GM12878 (cell line): ENCODE data around the gene ADAMTS7. TPM values are rescaled to one million over a fixed set of nuclear protein-coding genes. Genes with fewer than 3 reads are reported as not detected.

Experiments
- ATAC-seq: fragments of 200-7000 bp; cut with Tn5 transposase; 3 replicates; pipeline ENCODE4 v1.9.1; 2020; ENCODE audit warnings: mild to moderate bottlenecking, moderate library complexity
- BruUV-seq: library from RNA; stranded (reverse); fragments of 400-500 nt; replicated peaks from 2 replicates; lab custom pipeline; 2021; lab: Mats Ljungman, UMichigan
- CTCF ChIA-PET: fragments of 300-600 bp; sonication (Branson Sonifier 250); formaldehyde crosslinking; extraction: SDS; loops from one replicate; lab custom pipeline; 2021; ENCODE audit warnings: inconsistent platforms; lab: Yijun Ruan, JAX
- POLR2A ChIA-PET: fragments of 350-600 bp; formaldehyde crosslinking; extraction: SDS; loops from one replicate; lab custom pipeline; 2021; ENCODE audit warnings: inconsistent platforms; lab: Charles Lee
- RAD21 ChIA-PET: fragments of 300-600 bp; sonication (Branson Sonifier 250); formaldehyde crosslinking; loops from one replicate; lab custom pipeline; 2023; ENCODE audit warnings: antibody characterized with exemption; ENCODE audit not compliant: unreplicated experiment; lab: Charles Lee
- SMC1A ChIA-PET: fragments of 300-600 bp; sonication (Branson Sonifier 250); formaldehyde crosslinking; loops from one replicate; lab custom pipeline; 2023; ENCODE audit not compliant: unreplicated experiment, uncharacterized antibody; lab: Charles Lee
- DNase-seq: peaks from one replicate; pipeline ENCODE4 v3.0.0-alpha.2; 2011; ENCODE audit warnings: low read depth, low spot score
- FAIRE-seq: peaks from 3 replicates; lab custom pipeline; 2011; peaks lifted over from hg19 to GRCh38; lab: Jason Lieb, UNC
- H2AFZ ChIP-seq: 2 replicates; pipeline ENCODE4 v1.6.0; 2011; ENCODE audit warnings: low read depth, low read length, control low read depth; ENCODE audit not compliant: control insufficient read depth
- H3K27ac ChIP-seq: 2 replicates; pipeline ENCODE4 v1.5.1; 2011; ENCODE audit warnings: control low read depth; ENCODE audit not compliant: control insufficient read depth, insufficient read depth
- H3K27me3 ChIP-seq, 2 experiments: replicated peaks in 1 of 2; 2 replicates each; pipeline versions ENCODE4 v1.6.0 to v1.6.1; 2011; ENCODE audit warnings: low read length in 1 of 2; ENCODE audit not compliant: control insufficient read depth in 2 of 2, insufficient read depth in 2 of 2
- H3K36me3 ChIP-seq, 2 experiments: 2 replicates each; pipeline ENCODE4 v1.5.1; 2011; ENCODE audit warnings: low read length in 1 of 2; ENCODE audit not compliant: control insufficient read depth in 2 of 2, insufficient read depth in 2 of 2
- H3K4me1 ChIP-seq: 2 replicates; pipeline ENCODE4 v1.6.1; 2011; ENCODE audit warnings: mild to moderate bottlenecking, low read length, moderate library complexity, mixed read lengths; ENCODE audit not compliant: control insufficient read depth, insufficient read depth
- H3K4me2 ChIP-seq: 2 replicates; pipeline ENCODE4 v1.6.0; 2011; ENCODE audit warnings: control low read depth; ENCODE audit not compliant: control insufficient read depth, insufficient read depth
- H3K4me3 ChIP-seq: fragments of 200-600 bp; sonication (generic); 2 replicates; pipeline ENCODE4 v1.5.1; 2016
- H3K79me2 ChIP-seq: 2 replicates; pipeline ENCODE4 v1.6.0; 2011; ENCODE audit warnings: low read length; ENCODE audit not compliant: control insufficient read depth, insufficient read depth
- H3K9ac ChIP-seq: 2 replicates; pipeline ENCODE4 v1.8.0; 2011; ENCODE audit warnings: low read length, control low read depth, mixed read lengths; ENCODE audit not compliant: control insufficient read depth, insufficient read depth
- H3K9me3 ChIP-seq: replicated peaks from 3 replicates; pipeline ENCODE4 v1.5.1; 2011; ENCODE audit warnings: mild to moderate bottlenecking, low read length; ENCODE audit not compliant: control insufficient read depth, insufficient read depth
- H4K20me1 ChIP-seq: 2 replicates; pipeline ENCODE4 v1.6.0; 2011; ENCODE audit not compliant: control insufficient read depth, insufficient read depth
- BACH1 ChIP-seq: fragments of 450-650 bp; IDR thresholded peaks from 2 replicates; pipeline ENCODE4 v1.6.1; 2017; ENCODE audit warnings: mild to moderate bottlenecking, borderline replicate concordance
- CBFB ChIP-seq: IDR thresholded peaks from 2 replicates; pipeline ENCODE4 v1.6.1; 2016; ENCODE audit warnings: antibody characterized with exemption, low read depth
- EZH2 ChIP-seq: IDR thresholded peaks from 2 replicates; pipeline ENCODE4 v1.6.1; 2012; ENCODE audit warnings: low read depth, mild to moderate bottlenecking, control low read depth, inconsistent platforms, low read length, borderline replicate concordance; ENCODE audit not compliant: control insufficient read depth
- FOS ChIP-seq: IDR thresholded peaks from 3 replicates; pipeline ENCODE4 v1.6.1; 2011; ENCODE audit warnings: borderline replicate concordance; ENCODE audit not compliant: insufficient read length; ENCODE audit errors: extremely low read depth
- GABPA ChIP-seq: IDR thresholded peaks from 2 replicates; pipeline ENCODE4 v1.6.1; 2014; ENCODE audit warnings: antibody characterized with exemption, low read depth, mild to moderate bottlenecking, inconsistent platforms
- HCFC1 ChIP-seq: fragments of 150-350 bp; IDR thresholded peaks from 2 replicates; pipeline ENCODE4 v1.6.1; 2014; ENCODE audit warnings: low read length
- NRF1 ChIP-seq: conservative IDR thresholded peaks from 2 replicates; pipeline ENCODE4 v1.6.1; 2011; ENCODE audit warnings: mild to moderate bottlenecking, low read depth, low read length, improper control_type of control experiment
- RELA ChIP-seq: fragments of 450-650 bp; IDR thresholded peaks from 2 replicates; pipeline ENCODE4 v1.8.0; 2014; ENCODE audit warnings: borderline replicate concordance; ENCODE audit not compliant: partially characterized antibody
- ZBED1 ChIP-seq: IDR thresholded peaks from 2 replicates; pipeline ENCODE4 v1.6.1; 2016; ENCODE audit warnings: borderline replicate concordance
- ZNF384 ChIP-seq: IDR thresholded peaks from 2 replicates; pipeline ENCODE4 v1.6.1; 2012; ENCODE audit warnings: low read depth, mild to moderate bottlenecking, low read length, improper control_type of control experiment, borderline replicate concordance
- WGBS: methylation state at CpG from one replicate; pipeline ENCODE4 v1.1.6; 2016; ENCODE audit warnings: low lambda C conversion rate; ENCODE audit not compliant: insufficient replicate concordance, insufficient coverage; ENCODE audit errors: missing lambda C conversion rate; 5-methylcytosine and 5-hydroxymethylcytosine counted together
- in situ Hi-C: fragments of 300-500 bp; cut with MboI; formaldehyde crosslinking; loops from 9 replicates; pipeline ENCODE4 v1.14.3; 2018; ENCODE audit warnings: mixed read lengths
- intact Hi-C: fragments of 100-400 bp; cut with micrococcal nuclease; formaldehyde crosslinking; loops from one replicate; pipeline ENCODE4 v1.14.2; 2022; ENCODE audit not compliant: unreplicated experiment
- polyA plus RNA-seq, 11 experiments: library from polyadenylated mRNA; depleted of rRNA in 4 of 11; unstranded in 6 of 11; stranded (reverse) in 5 of 11; fragments of >200 nt; fragmentation: Nextera tagmentation in 4 of 11; fragmentation: Illumina TruSeq in 1 of 11; extraction: Ambion mirVana in 4 of 11; extraction: Trizol in 1 of 11; gene quantifications; 1 replicate in 1 of 11; 2 replicates in 10 of 11; pipeline versions ENCODE4 v1.2.1 to v1.2.3, GENCODE V29; 2011 to 2016; ENCODE audit warnings: inconsistent platforms in 2 of 11, missing spikeins in 2 of 11, low read depth in 1 of 11
- total RNA-seq, 4 experiments: library from RNA; depleted of rRNA in 3 of 4; stranded (reverse); fragments of >200 nt in 3 of 4; fragmentation: Illumina TruSeq in 1 of 4; extraction: Trizol in 1 of 4; gene quantifications; 2 replicates each; pipeline versions ENCODE4 v1.2.1 to v1.2.3, GENCODE V29; 2013 to 2021
- TF ChIP-seq, protein P1 (sequence below): IDR thresholded peaks from 2 replicates; pipeline ENCODE4 v1.6.1; 2012; ENCODE audit warnings: low read depth, low read length, improper control_type of control experiment
- TF ChIP-seq, protein P2 (sequence below): fragments of 450-650 bp; IDR thresholded peaks from 2 replicates; pipeline ENCODE4 v1.6.1; 2017; ENCODE audit warnings: borderline replicate concordance
- TF ChIP-seq, protein P3 (sequence below): IDR thresholded peaks from 2 replicates; pipeline ENCODE4 v1.6.1; 2012; ENCODE audit warnings: mild to moderate bottlenecking, low read depth, low read length
- TF ChIP-seq, protein P4 (sequence below): fragments of 450-650 bp; formaldehyde crosslinking; IDR thresholded peaks from 2 replicates; pipeline ENCODE4 v1.5.0; 2022; ENCODE audit warnings: mild to moderate bottlenecking, missing genetic modification characterization

The ADAMTS7 gene
- total and polyA plus RNA-seq, 10 of the 15 experiments (the other 5 are each of a cell fraction or from before 2014, with no cell fraction given) = 0.03 to 0.28 (median 0.06) TPM; not detected in 6

DNA sequence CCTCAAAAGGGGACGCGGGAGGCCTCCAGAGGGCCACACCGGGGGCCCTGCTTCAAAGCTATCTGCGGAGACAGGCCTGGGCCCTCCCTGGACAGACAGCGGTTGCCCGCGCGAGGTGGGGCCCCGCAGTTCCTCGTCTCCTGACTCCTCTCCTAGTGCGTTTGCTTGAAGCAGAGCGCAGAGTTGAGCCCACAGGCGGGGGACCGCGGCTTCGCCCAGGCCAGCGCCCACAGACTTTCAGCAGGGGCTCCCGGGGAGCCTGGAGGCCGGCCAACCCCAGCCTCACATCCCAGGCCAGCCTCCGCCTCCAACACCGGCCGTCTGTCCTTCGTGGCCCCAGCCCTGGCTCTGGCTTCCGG lies 540 bp upstream of the ADAMTS7 start:
- Histone ChIP-seq H4K20me1 (no peaks in the 10 kb centered on the region), H3K9ac (peak overlapping the region; percentile 30; the same call in 1 of the 2 replicates), H3K27me3 (peaks cover 7 to 8% of the 10 kb centered on the region in 2 experiments), H3K27ac (no peak overlapping the region), H3K9me3 (peaks cover 6% of the 10 kb centered on the region; the same call in 1 of the 3 replicates), H3K4me1 (peaks cover 7% of the 10 kb centered on the region; the same call in 1 of the 2 replicates), H2AFZ (peak overlapping the region; percentile 69), H3K4me3 (peak overlapping the region; percentile 81; the same call in 1 of the 2 replicates), H3K36me3 (no peaks in the 10 kb centered on the region), H3K4me2 (peak overlapping the region; percentile 91), H3K79me2 (no peaks in the 10 kb centered on the region)
- ChIA-PET SMC1A (interaction anchor here (1.1 kb wide), 1 partner anchor 61 kb away, joined by 3 read pairs; the partner anchor contains the start of gene MORF4L1), RAD21 (interaction anchor here (1.5 kb wide), 1 partner anchor 30 kb away, joined by 4 read pairs; no protein-coding TSS in a partner anchor), CTCF (interaction anchor here (0.7 to 2.0 kb wide), 8 partner anchors 11 to 76 kb away, joined by 3 to 8 read pairs (median 3); no protein-coding TSS in a partner anchor), POLR2A (no interaction called here)
- 27% methylated on average over 24 of the region's 24 CpGs for WGBS
- FAIRE-seq (no peak), ATAC-seq (peak; percentile 47), DNase-seq (no peak)
- in situ Hi-C loops (no loop called here), intact Hi-C loops (no loop called here)
- no TSS peak for BruUV-seq
- no peak for TF ChIP-seq RELA
- no peak for TF ChIP-seq BACH1
- TF ChIP-seq, protein P1, sequence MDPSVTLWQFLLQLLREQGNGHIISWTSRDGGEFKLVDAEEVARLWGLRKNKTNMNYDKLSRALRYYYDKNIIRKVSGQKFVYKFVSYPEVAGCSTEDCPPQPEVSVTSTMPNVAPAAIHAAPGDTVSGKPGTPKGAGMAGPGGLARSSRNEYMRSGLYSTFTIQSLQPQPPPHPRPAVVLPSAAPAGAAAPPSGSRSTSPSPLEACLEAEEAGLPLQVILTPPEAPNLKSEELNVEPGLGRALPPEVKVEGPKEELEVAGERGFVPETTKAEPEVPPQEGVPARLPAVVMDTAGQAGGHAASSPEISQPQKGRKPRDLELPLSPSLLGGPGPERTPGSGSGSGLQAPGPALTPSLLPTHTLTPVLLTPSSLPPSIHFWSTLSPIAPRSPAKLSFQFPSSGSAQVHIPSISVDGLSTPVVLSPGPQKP = no peak
- no peak for TF ChIP-seq EZH2
- TF ChIP-seq, protein P2, sequence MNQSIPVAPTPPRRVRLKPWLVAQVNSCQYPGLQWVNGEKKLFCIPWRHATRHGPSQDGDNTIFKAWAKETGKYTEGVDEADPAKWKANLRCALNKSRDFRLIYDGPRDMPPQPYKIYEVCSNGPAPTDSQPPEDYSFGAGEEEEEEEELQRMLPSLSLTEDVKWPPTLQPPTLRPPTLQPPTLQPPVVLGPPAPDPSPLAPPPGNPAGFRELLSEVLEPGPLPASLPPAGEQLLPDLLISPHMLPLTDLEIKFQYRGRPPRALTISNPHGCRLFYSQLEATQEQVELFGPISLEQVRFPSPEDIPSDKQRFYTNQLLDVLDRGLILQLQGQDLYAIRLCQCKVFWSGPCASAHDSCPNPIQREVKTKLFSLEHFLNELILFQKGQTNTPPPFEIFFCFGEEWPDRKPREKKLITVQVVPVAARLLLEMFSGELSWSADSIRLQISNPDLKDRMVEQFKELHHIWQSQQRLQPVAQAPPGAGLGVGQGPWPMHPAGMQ = no peak
- TF ChIP-seq NRF1 = no peak
- no peak for TF ChIP-seq ZNF384
- no peak for TF ChIP-seq HCFC1
- no peak for TF ChIP-seq CBFB
- TF ChIP-seq, protein P3, sequence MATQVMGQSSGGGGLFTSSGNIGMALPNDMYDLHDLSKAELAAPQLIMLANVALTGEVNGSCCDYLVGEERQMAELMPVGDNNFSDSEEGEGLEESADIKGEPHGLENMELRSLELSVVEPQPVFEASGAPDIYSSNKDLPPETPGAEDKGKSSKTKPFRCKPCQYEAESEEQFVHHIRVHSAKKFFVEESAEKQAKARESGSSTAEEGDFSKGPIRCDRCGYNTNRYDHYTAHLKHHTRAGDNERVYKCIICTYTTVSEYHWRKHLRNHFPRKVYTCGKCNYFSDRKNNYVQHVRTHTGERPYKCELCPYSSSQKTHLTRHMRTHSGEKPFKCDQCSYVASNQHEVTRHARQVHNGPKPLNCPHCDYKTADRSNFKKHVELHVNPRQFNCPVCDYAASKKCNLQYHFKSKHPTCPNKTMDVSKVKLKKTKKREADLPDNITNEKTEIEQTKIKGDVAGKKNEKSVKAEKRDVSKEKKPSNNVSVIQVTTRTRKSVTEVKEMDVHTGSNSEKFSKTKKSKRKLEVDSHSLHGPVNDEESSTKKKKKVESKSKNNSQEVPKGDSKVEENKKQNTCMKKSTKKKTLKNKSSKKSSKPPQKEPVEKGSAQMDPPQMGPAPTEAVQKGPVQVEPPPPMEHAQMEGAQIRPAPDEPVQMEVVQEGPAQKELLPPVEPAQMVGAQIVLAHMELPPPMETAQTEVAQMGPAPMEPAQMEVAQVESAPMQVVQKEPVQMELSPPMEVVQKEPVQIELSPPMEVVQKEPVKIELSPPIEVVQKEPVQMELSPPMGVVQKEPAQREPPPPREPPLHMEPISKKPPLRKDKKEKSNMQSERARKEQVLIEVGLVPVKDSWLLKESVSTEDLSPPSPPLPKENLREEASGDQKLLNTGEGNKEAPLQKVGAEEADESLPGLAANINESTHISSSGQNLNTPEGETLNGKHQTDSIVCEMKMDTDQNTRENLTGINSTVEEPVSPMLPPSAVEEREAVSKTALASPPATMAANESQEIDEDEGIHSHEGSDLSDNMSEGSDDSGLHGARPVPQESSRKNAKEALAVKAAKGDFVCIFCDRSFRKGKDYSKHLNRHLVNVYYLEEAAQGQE = no peak
- TF ChIP-seq, protein P4, sequence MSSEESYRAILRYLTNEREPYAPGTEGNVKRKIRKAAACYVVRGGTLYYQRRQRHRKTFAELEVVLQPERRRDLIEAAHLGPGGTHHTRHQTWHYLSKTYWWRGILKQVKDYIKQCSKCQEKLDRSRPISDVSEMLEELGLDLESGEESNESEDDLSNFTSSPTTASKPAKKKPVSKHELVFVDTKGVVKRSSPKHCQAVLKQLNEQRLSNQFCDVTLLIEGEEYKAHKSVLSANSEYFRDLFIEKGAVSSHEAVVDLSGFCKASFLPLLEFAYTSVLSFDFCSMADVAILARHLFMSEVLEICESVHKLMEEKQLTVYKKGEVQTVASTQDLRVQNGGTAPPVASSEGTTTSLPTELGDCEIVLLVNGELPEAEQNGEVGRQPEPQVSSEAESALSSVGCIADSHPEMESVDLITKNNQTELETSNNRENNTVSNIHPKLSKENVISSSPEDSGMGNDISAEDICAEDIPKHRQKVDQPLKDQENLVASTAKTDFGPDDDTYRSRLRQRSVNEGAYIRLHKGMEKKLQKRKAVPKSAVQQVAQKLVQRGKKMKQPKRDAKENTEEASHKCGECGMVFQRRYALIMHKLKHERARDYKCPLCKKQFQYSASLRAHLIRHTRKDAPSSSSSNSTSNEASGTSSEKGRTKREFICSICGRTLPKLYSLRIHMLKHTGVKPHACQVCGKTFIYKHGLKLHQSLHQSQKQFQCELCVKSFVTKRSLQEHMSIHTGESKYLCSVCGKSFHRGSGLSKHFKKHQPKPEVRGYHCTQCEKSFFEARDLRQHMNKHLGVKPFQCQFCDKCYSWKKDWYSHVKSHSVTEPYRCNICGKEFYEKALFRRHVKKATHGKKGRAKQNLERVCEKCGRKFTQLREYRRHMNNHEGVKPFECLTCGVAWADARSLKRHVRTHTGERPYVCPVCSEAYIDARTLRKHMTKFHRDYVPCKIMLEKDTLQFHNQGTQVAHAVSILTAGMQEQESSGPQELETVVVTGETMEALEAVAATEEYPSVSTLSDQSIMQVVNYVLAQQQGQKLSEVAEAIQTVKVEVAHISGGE (CRISPR knock-in tag) = no peak
- no peak for TF ChIP-seq ZBED1
- no peak for TF ChIP-seq FOS
- no peak for TF ChIP-seq GABPA
